GM11168 (cell line): ENCODE results near the gene AGAP5.
"Not testable (repeated sequence)": the region's sequence is repeated elsewhere in the genome, so short reads cannot be mapped to it uniquely, and the experiment has no call there.

ENCODE experiments used
- in situ Hi-C: fragments of 300-500 bp; cut with MboI; formaldehyde crosslinking; loops from one replicate; pipeline ENCODE4 v1.12.0; 2022; ENCODE audit warnings: low sequenced_read_pairs; ENCODE audit not compliant: unreplicated experiment

The AGAP5 gene

DNA sequence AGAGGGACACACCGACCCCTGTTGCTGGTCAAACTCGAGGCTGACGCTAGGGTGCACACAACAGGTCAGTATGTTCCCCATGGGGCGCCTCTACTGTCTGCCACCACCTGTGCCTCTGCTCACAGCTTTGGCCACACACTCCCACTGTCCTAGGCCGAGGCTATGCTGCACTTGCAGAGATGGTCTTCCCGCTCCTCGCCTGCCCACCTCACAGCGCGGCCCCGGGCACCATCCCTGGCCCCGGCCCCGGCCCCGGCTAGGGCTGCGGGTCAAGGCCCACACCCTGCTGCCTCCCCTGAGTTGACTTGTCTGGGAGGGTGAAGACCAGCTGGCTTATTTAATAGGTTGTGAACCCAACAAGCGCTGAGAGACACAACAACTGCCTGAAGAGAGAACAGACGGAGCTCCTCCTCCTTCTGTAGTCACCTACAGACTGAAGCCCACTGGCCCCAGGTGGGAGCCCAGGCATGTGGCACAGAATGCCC is at the start of gene AGAP5:
TSS of gene AGAP5 (minus strand) at position 435 of the 485 bp plus-strand sequence. CDS start at position 81, 354 bp downstream.
- in situ Hi-C loops, result not testable (repeated sequence)

DNA sequence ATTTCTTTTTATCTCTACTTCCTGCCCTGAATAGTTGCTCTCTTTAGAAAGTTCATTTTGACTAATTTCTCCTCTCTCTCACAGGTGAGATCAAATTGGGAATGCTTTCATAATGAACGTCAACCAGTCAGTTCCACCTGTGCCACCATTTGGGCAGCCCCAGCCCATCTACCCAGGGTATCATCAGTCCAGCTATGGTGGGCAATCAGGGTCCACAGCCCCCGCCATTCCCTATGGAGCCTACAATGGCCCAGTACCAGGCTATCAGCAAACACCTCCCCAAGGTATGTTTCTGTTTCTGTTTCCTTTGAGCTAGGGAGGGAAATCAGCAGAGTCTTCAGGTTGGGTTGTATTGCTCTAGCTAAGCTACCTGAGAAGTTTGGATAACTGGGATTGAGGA is 48.8 kb upstream of the AGAP5 start:
- in situ Hi-C loops, result no loop called here

DNA sequence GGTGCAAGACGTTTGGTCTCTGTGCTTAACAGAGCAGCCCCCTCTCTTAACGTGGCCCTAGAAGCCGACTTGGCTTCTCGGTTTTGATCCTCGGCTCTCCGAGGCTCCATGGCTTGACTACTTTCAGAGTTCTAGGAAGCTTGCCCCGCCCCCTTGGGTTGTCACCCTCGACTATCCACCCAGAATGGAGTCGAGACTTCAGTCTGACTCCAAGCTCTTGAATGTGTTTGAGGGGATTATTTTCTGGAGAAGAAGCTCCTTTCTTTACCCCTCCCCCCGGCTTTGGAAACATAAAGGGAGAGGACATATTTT is 46.7 kb upstream of the AGAP5 start:
- in situ Hi-C loops, result no loop called here

DNA sequence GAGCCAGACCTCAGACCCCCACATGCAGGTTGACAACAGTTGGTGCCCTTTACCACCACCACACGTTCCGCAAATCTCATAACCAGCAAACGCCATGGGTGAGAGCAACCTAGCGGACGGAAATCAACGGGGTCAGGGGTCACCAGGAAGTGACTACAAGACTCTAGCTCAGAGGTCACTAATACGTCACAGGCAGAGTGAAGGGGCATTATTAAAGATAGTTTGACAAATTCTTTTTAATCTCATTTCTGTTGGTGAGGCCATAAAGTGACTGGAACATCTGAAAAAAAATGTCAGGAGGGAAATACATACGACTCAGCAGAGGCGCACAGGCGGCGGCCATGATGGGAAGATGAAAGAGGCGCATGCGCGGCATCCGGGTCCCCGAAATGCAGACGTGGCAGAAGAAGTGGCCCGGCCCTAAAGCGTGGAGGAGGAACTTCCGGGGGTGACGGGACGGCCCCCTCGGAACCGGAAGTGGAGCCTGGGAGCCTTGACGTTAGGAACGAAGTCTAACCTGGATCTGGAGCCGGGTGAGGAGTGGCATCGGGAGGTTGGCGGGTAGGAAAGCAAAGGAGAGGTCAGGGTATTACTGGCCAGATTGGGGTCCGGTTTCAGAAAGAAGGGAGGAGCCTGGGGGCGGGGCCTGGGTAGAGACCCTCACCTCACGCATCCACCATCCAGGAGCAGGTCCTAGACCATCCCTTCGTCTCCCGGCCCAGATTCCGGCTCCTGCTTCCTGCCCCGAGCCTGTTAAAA is 46.2 kb upstream of the AGAP5 start, which contains the start of gene SEC24C:
TSS of gene SEC24C (plus strand) at position 468 of the 759 bp plus-strand sequence. CDS start 2,461 bp downstream, outside the sequence.
- in situ Hi-C loops, result no loop called here

DNA sequence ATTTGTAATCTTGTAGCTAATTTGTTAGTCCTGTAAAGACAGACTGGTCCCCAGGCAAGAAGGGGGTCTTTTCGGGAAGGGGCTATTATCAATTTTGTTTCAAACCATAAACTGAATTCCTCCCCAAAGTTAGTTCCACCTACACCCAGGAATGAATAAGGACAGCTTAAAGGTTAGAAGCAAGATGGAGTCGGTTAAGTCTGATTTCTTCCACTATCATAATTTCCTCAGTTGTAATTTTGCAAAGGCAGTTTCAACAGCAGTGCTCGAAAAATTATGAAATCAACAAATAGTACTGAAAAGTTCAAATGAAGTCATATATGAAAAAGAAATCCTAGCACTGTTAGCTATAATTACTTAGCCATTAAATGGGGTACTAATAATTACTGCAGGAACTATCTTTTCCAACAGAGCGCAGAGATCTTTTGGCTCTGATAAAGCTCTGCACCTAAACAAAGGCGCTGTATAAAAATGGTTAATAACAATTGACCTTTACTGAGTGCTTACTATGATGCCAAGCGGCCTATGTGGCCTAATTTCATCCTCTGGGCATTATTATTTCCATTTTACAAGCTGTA is 45.5 kb upstream of the AGAP5 start:
- in situ Hi-C loops, result no loop called here

DNA sequence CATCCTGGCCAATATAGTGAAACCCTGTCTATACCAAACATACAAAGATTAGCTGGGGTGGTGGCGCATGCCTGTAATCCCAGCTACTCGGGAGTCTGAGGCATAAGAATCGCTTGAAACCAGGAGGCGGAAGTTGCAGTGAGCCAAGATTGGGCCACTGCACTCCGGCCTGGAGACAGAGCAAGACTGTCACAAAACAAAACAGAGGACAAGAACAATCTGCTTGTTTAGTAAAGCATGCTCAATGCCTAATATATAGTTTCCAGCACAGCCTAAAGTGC is 44.5 kb upstream of the AGAP5 start:
- in situ Hi-C loops, result no loop called here

DNA sequence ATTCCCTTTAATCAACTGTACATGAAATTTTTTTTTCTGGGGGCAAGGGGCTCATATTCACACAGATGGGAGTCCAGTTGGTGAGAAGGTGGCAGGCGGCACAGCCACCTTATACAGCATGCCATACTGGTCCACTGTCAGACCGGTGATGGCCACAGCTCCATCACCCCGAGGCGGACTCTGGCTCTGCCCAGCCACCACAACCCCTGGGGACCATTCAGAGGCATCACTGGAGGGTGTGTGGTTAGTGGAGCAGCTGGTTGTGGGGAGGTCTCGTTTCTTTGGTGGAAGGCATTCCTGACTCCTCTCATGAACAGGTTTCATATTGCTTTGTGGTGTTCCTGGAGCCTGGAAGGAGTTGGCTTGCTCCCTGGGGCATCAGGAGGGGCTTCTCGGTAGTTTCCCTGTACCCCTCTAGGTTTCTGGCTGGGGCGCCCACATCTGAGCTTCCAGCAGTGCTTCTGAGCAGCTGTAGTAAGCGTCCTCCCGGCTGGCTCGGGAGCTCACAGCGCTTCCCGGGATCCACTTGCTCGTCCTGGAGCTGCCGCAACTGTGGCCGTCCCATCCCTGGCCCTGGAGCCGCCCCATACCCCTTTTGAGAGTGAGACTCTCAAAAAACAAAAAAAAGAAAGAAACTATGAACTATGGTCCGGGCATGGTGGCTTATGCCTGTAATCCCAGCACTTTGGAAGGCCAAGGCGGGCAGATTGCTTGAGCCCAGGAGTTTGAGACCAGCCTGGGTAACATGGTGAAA is 42.8 kb upstream of the AGAP5 start:
- in situ Hi-C loops, result not testable (repeated sequence)

DNA sequence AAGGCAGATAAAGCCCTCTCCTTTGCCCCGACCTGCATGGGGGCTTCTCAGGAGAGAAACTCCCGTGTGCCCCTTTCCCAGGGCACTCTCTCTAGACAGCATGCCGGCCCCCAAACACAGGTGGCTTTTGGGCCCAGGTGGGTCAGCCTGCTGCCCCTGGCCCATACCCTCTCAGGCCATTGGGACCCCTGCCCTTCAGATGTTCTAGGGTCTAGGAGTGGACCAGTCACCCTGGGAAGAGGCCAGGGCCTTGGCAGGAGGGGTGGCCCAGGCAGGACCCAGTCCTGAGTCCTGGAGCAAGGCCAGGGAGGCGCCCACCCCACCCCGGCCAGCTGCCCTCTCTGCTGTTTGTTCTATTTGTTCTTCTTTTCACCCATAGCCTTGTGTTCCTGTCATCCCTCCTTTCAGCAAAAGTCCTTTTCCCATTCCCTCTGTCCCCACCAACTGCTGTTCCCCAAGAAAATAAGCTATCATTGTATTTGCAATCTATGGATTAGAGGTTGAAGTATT is 36.9 kb upstream of the AGAP5 start:
- in situ Hi-C loops, result no loop called here

DNA sequence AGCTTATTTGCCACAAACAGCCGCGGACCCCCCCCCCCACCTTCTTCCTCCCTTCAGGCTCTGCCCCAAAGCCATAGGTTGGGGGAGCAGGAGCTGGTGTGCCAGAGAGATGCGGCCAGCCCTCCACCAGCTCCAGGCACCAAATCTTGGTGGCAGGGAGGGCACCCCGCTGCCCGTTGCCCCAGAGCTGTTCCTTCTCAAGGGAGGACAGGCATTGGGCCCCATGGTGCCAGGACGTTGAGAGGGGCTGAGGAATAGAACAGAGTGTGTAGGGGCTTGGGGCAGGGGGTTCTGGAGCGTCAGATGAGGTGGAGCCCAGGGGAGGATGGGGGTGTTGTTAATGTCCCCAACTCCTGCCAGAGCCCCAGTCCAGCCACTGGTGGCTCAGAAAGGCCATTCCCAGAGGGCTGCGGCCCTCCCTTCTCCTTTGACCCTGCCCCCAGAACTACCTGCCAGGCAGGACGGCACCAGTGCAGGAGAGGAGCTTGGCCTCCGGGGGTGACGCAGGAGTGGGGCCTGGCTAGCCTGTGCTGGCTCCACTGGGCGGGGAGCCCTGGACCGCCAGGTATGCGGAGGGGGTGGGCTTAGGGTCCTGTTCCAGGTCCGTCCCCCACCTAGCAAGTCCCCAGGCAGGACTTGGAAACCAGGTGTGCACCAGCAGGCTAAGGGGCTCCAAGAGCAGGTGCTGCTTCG is 36.3 kb upstream of the AGAP5 start:
- in situ Hi-C loops, result no loop called here

DNA sequence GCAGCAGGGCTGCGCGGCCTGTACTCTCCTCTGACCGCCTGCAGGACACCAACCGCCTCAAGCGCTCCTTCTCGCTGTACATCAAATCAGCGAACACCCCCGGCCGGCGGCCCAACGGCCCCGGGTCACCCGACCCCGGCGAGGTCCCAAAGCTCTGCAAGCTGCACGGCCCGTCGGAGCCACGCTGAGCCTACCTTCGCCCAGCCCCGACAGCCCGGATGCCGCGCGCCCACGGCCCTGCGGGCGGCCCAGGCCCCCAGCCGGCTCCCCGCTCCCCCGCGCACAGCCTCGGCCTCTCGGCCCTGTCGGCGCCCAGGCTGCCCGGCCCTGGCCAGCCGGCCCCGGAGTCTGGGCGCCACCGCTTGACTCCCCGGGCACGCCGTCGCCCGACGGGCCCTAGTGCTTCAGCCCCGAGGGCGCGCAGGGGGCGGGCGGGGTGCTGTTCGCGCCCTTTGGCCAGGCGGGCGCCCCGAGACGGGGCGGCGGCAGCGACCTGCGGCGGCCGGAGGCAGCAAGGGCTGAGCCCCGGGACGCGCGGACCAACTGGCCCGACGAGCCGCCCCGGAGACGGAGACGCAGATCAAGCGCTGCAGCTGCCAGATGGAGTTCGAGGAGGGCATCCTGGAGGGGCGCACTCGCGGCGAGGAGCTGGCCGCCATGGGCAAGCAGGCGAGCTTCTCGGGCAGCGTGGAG is 35.2 kb upstream of the AGAP5 start:
- in situ Hi-C loops, result no loop called here

DNA sequence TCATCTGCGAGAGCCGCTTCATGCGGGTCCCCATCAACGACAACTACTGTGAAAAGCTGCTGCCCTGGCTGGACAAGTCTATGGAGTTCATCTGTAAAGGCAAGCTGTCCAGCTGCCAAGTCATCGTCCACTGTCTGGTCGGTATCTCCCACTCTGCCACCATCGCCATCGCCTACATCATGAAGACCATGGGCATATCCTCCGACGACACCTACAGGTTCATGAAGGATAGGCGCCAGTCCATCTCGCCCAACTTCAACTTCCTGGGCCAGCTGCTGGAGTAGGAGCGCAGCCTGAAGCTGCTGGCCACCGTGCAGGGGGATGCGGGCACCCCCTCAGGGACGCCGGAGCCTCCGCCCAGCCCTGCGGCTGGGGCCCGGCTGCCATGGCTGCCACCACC is 34.5 kb upstream of the AGAP5 start:
- in situ Hi-C loops, result no loop called here

DNA sequence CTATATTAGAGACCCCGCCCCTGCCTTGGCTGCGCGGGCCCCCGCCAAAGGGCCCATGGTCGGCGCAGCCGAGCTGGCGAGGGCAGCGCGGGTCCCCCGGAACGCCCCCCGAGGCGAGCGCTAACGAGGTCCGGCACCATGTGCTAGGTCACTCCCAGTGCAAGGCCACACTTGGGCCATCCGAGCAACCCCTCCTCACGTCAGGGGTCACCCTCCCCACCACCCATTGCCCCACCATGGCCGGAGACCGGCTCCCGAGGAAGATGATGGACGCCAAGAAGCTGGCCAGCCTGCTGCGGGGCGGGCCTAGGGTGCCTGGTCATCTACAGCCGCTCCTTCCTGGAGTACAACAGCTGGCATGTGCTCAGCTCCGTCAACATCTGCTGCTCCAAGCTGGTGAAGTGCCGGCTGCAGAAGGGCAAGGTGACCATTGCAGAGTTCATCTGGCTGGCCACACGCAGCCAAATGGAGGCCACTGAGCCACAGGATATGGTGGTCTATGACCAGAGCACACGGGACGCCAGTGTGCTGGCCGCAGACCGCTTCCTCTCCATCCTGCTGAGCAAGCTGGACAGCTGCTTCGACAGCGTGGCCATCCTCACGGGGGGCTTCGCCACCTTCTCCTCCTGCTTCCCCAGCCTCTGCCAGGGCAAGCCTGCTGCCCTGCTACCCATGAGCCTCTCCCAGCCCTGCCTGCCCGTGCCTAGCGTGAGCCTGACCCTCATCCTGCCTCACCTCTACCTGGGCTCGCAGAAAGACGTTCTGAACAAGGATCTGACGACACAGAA is 33.9 kb upstream of the AGAP5 start:
- in situ Hi-C loops, result no loop called here

DNA sequence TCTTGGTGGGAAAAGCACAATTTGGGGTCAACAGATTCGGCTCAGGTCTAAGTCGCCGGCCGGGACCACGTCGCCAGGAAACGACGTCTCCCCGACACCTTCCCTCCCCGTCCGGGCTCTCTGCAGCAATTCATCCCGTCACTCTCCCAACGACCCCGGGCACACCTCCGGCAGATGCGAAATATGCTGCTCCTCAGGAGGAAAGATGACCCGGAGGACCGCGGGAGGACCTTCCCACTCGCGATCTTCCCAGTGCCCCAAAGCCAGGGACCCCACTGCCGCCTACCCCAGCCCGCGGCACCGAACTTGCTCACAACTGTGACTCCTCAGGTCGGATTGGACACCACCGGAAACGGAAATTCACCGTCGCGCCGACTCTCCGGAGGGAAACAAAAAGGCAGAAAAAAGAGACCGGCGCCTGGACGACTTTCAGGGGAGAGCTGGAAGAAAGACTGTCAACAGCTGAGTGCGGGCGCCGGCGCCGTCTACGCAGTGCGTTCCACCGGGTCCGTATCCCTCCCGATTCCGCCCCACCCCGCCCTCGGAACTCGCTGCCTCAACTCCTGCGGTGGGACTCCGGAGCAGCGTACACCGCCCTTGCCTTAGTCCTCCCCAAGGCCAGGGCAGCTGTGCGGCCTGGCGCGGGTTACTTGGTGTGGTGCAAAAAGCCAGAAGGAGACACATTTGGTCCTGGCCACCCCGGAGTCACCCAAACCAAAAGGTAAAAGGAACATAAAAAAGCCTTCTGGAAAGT is 32.4 kb upstream of the AGAP5 start:
- in situ Hi-C loops, result no loop called here

DNA sequence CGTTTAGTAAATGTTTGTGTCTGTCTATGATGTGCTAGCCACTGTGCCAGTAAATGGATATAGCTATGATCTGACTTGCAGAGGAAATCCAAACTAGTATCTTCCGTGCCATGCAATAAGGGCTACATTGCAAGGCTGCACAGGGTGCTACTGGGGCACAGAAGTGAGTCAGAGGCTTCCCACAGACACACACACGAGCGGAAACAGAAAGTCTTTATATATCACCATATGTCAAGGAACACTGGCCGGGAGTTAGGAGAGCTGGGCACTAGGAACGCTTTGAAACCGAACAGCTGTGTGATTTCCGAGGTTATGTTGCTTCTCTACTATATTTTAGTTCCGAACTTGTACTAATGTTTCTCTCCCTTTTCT is 31.9 kb upstream of the AGAP5 start:
- in situ Hi-C loops, result not testable (repeated sequence)

DNA sequence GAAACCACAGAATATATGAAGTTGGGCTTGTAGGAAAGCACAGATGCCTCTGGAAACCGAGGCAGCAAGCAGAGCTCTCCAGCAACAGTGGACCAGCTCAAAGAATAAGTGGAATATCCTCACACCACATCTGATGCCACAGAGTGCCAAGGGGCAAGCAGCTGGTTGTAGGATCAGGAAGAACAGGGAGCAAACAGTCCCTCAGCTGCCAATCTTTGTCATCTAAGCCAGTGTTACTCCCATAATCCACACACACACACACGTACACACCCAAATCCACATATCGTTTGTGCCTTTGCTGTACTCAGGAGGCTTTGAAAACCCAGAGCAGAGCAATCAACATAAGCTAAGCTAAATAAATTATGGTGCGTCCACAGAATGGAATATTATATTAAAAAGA is 25.6 kb upstream of the AGAP5 start:
- in situ Hi-C loops, result no loop called here

DNA sequence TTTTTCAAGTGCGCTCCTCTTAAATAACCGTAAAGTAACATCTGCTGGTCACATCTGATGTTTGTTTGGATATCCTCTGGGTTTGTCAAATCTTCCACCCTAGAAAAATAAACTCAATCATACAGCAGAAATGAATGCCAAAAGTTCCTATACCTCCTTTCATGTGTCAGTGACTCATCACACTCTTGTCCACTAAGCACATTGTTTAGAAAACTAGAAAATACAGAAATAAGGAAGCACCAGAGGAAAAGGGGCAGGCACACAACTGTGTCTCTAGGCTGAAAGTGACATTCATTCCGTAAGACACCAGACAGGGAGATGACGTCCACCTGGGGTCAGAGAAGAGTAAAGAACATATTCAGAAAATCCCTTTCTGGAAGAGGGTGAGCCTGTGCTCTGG is 22.7 kb upstream of the AGAP5 start:
- in situ Hi-C loops, result not testable (repeated sequence)

DNA sequence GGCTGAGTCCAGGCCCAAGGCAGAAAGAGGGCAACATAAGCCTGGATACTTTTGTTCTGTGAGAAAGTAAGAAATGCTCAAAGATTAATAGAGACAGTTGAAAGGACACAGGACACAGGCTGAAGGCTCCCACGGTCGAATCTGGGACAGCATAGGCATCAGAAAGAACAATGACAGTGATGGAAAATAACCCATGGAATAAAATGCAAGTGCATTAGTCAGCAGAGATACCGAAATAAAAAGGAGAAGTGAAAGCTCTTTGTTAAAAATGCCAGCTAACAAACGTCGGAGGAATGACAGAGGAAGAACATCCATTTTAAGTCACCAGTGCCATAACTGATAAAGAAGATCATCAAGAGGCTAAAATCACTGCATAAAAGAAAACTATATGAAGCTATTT is 19.6 kb upstream of the AGAP5 start:
- in situ Hi-C loops, result no loop called here

DNA sequence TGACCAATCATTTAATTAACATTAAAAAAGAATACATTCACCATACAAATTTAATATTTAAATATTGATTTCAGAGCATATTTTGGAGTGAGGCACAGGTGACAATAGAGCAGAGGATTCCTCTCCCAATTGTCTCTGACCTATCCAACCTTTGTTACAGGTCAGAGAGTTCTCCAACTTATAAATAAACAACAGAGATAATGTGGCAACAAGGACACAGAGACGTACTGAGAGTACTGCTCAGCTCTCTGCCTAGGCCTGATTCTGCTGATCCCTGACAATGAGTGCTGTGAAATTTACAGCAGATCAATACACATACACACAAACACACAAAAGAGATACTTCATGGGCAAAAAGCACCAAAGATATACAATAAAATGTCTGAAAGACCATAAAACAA is 18.3 kb upstream of the AGAP5 start:
- in situ Hi-C loops, result no loop called here
